ENCODE measurements around the gene PTH2R. TPM values are rescaled to one million over a fixed set of nuclear protein-coding genes. Genes with fewer than 3 reads are reported as not detected.

Gene PTH2R
- total RNA-seq, 1 donor from 2014 or later: not detected

Other genes with a start within 250 kb of the PTH2R start
- gene CRYGA, start 243.2 kb upstream of the PTH2R start, total RNA-seq: not detected
- gene C2orf80, start 216.8 kb upstream of the PTH2R start, total RNA-seq: not detected
- 47.4 TPM for gene IDH1, start 151.7 kb upstream of the PTH2R start, total RNA-seq
- gene PIKFYVE, start 140.5 kb upstream of the PTH2R start, total RNA-seq: 18.7 TPM